DMS 273 (cell line): Measurements from ENCODE around the gene OR5C1.
"Not testable (repeated sequence)": the region's sequence is repeated elsewhere in the genome, so short reads cannot be mapped to it uniquely, and the experiment has no call there.

Experiments used
- DNase-seq: peaks from one replicate; lab custom pipeline; 2025; ENCODE audit not compliant: unreplicated experiment; lab: John Stamatoyannopoulos, UW

Gene OR5C1

GRCh38 chr9:122788831-122789230 is at the start of gene OR5C1:
Gene OR5C1, plus strand, starts transcription at chr9:122788933. Its CDS starts 0 bp downstream, at chr9:122788933.
- no peak for DNase-seq

DNA sequence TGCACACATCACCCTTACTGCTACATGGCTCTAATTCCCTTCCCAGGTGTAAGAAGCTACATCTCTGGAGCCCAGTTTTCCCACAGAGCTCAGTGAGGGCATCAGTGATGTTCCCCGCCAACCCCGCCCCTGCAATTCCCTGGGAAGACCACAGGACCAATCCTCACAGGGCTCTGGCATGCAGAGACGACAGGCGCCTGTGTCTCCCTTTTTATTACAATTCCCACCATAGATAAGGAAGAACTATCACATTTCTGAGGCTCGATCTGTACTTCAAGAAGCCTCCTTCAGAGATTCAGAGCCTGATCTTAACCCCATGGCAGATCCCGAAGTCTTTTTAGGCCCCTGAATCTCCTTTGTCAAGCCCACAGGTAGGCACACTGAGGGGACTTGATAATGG is 46.7 kb upstream of the OR5C1 start, which contains the start of gene OR1L6:
Gene OR1L6, plus strand, starts transcription at position 301 of the 400 bp plus-strand sequence. CDS start 7,545 bp downstream, outside the sequence.
- DNase-seq, result no peak

DNA sequence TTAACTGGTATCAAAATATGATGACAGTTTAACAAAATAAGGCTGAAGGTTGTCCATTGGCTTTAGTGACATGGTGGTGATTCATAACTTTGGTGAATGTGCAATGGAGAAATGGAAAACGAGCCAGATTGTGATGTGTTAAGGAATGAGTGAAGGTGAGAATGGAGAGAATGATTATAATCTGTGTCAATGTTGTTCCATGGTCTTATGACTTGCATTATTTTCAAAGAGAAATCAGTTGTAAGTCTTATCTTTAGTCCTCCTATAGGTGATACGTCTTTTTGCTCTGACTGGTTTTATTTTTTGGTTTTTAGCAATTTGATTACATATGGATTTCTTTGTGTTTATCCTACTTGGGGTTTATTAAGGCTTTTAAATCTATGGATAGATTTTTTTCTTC is 33.9 kb upstream of the OR5C1 start:
- DNase-seq, result no peak

DNA sequence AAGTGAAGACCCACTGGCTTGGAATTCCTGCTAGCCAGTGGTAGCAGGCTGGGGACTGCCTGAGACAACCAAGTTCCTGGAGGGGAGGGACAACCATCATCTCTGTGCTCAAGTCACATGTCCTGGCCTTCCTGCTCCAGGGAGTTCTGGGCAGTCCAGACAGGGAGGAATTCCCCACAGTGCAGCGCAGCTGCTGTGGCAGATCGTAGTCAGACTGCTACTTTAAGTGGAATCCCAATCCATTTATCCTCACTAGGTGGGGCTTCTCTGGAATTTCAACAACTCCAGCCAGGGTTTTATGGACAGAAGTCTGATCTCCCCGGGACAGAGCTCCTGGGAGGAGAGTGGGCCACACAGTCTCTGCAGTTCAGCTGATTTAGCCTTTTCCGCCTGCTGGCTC is 20.9 kb upstream of the OR5C1 start:
- no peak for DNase-seq

DNA sequence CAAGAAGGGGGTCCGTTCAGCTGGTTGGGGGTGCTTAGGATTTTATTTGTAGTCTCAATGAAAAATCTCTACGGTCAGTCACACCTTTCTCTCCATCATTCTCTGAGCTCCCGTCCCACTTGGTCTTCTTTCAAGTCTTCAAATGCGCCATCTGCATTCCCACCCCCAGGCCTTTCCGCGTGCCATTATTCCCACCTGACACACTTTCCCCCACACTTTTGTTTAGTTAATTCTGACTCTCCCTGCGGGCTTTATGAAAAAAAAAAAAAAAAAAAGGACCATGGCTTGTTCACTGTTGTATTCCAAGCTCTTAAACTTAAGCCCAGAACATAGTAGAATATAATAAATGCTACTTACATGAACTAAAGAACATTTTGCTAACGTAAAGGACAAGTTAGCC is 11.7 kb upstream of the OR5C1 start:
- DNase-seq, result no peak

DNA sequence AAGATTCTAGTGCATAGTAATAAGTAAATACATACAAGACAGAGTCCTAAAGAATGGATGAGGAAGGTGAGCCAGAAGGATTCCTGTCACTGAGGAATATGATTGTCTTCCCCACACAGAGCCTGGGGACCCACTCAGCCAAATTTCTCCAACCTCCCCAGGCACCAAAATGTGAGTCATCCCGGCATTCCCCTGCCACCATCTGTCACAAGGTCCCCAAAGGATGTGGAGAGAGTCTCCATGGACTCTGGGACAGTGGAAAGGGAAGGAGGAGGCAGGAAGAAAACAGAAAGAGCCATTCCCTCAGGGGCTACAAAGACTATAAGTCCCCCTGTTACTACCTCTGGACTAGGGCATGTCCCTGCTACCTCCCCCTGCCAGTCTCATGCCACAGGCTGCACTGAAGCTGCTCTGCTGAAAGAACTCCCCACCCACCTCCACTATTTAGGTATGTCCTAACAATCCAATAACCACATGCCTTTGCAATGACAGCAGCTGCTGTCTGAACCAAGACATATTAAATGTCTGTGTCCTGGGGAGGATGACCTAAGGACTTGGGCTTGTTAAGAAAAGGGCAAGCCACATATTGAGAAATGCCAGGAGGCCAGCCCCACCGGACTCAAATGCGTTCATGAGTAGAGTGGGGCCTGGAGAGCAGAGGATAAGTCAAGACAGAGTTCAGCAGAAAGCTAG is 10.7 kb upstream of the OR5C1 start:
- DNase-seq, result peak; percentile 4

DNA sequence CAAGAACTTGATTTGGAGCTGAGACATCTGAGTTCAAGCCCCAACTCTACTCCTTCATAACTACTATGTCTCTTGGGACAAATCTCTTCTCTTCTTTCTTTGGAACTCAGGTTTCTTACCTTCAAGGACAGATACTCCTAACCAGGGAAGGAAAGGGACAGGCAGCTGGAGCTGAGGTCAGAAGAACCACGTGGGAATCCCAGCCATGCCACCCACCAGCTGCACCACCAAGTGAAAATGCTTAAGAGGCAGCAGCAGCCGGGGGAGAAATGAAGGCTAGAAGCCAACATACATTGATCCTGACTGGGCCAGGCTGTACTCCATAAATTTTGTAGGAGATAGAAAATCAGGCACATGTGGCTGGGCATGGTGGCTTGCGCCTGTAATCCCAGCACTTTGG is 9.6 kb upstream of the OR5C1 start:
- no peak for DNase-seq

GRCh38 chr9:122780026-122780425 is 8.7 kb upstream of the OR5C1 start:
- no peak for DNase-seq

DNA sequence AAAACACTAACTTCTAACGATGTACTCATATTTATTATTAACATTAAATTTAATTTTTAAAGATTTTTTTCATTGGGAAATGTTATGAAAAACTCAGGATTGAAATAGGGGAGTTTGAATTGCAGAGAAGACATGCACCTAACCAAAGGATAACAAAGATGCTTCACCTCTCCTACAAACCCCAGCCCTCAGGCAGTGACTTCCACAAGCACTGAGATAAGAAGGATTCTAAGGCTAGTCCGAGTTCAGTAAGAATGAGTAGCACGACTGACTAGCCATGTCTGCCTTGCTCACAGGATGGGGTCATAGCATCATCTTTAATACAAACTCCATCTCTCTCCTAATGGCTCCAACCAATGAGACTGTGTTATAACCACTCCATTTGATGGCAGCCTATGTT is 7.1 kb upstream of the OR5C1 start:
- DNase-seq, result no peak

GRCh38 chr9:122785269-122785668 is 3.5 kb upstream of the OR5C1 start:
- no peak for DNase-seq

DNA sequence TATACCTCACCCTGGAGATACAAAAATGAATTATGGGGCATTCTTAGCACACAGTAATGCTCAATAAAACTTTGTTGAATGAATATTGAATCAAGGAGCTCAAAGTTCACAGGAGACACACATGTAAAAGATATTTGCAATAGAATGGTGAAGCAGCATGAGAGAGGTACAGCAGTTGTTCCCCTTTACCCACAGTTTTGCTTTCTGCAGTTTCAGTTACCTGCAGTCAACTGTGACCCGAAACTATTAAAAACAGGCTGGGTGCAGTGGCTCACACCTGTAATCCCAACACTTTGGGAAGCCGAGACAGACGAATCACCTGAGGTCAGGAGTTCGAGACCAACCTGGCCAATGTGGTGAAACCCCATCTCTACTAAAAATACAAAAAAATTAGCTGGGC is 2.4 kb upstream of the OR5C1 start:
- no peak for DNase-seq

- no peak for DNase-seq
These were observed 718 bp downstream of the OR5C1 start for GRCh38 chr9:122789256-122790046.

GRCh38 chr9:122791872-122792669 is 3.3 kb downstream of the OR5C1 start:
- no peak for DNase-seq

GRCh38 chr9:122797316-122798063 is 8.8 kb downstream of the OR5C1 start:
- DNase-seq, result peak; percentile 10

- no peak for DNase-seq
These were observed 11.6 kb downstream of the OR5C1 start, which contains the start of gene OR1K1 for GRCh38 chr9:122800066-122801060. Gene OR1K1, plus strand, starts transcription at chr9:122800123. Its CDS starts 0 bp downstream, at chr9:122800123.

DNA sequence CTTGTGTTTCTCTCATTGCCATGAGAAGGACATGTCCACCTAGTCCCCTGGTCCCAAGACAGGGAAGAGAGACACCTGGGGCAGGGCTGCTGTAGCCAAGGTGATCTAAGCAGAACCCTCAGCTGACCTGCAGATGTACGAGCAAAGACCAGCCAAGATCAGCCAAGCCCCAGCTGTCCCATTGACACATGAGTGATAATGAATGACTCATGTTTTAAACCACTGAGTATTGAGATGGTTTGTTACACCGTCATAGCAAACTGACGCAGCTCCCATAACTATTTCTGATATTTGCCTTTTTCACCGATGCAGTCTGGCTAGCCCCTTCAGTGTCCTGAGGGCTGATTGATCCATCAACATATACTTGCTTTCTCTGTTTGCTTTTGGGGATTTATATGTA is 17.9 kb downstream of the OR5C1 start:
- DNase-seq, result no peak

- no peak for DNase-seq
These were observed 18.7 kb downstream of the OR5C1 start for GRCh38 chr9:122807271-122807900.

- no peak for DNase-seq
These were observed 19.4 kb downstream of the OR5C1 start for GRCh38 chr9:122808141-122808540.

GRCh38 chr9:122809261-122809660 is 20.5 kb downstream of the OR5C1 start:
- not testable (repeated sequence) for DNase-seq
